Measurements from ENCODE around the gene SCUBE1. TPM values are rescaled to one million over a fixed set of nuclear protein-coding genes. Genes with fewer than 3 reads are reported as not detected.

The SCUBE1 gene
- total RNA-seq, 1 experiment from 2014 or later: not detected

GRCh38 chr22:43162412-43163150 is 180.6 kb downstream of the SCUBE1 start:
- ATAC-seq (no peak), DNase-seq (ENCODE audit: low read depth, low spot score) (no peak)
- POLR2A ChIA-PET: no interaction called here
- no peaks in the 10 kb centered on the region for H3K9me3 ChIP-seq (ENCODE audit: control insufficient read depth, insufficient read depth, low read depth, low read length)
- intact Hi-C loops (cut with micrococcal nuclease; ENCODE audit: unreplicated experiment) (no loop called here), in situ Hi-C loops (cut with HindIII; ENCODE audit: low pct_unique_long_range_greater_than_20kb, low sequenced_read_pairs) (no loop called here)
- H3K27me3 ChIP-seq (ENCODE audit: control insufficient read depth, insufficient read depth, low read length): no peaks in the 10 kb centered on the region
- BruUV-seq (replicated peaks): no TSS peak
- TF ChIP-seq, protein P1, sequence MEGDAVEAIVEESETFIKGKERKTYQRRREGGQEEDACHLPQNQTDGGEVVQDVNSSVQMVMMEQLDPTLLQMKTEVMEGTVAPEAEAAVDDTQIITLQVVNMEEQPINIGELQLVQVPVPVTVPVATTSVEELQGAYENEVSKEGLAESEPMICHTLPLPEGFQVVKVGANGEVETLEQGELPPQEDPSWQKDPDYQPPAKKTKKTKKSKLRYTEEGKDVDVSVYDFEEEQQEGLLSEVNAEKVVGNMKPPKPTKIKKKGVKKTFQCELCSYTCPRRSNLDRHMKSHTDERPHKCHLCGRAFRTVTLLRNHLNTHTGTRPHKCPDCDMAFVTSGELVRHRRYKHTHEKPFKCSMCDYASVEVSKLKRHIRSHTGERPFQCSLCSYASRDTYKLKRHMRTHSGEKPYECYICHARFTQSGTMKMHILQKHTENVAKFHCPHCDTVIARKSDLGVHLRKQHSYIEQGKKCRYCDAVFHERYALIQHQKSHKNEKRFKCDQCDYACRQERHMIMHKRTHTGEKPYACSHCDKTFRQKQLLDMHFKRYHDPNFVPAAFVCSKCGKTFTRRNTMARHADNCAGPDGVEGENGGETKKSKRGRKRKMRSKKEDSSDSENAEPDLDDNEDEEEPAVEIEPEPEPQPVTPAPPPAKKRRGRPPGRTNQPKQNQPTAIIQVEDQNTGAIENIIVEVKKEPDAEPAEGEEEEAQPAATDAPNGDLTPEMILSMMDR (IDR thresholded peaks at IDR 0.05): no peak
- TF ChIP-seq, protein P2, sequence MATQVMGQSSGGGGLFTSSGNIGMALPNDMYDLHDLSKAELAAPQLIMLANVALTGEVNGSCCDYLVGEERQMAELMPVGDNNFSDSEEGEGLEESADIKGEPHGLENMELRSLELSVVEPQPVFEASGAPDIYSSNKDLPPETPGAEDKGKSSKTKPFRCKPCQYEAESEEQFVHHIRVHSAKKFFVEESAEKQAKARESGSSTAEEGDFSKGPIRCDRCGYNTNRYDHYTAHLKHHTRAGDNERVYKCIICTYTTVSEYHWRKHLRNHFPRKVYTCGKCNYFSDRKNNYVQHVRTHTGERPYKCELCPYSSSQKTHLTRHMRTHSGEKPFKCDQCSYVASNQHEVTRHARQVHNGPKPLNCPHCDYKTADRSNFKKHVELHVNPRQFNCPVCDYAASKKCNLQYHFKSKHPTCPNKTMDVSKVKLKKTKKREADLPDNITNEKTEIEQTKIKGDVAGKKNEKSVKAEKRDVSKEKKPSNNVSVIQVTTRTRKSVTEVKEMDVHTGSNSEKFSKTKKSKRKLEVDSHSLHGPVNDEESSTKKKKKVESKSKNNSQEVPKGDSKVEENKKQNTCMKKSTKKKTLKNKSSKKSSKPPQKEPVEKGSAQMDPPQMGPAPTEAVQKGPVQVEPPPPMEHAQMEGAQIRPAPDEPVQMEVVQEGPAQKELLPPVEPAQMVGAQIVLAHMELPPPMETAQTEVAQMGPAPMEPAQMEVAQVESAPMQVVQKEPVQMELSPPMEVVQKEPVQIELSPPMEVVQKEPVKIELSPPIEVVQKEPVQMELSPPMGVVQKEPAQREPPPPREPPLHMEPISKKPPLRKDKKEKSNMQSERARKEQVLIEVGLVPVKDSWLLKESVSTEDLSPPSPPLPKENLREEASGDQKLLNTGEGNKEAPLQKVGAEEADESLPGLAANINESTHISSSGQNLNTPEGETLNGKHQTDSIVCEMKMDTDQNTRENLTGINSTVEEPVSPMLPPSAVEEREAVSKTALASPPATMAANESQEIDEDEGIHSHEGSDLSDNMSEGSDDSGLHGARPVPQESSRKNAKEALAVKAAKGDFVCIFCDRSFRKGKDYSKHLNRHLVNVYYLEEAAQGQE (IDR thresholded peaks at IDR 0.05; ENCODE audit: insufficient read depth in 1 of 2, low read depth in 2 of 2, low read length in 1 of 2): no peak
- no peak overlapping the region for H3K27ac ChIP-seq (ENCODE audit: low read length)
- H3K36me3 ChIP-seq (ENCODE audit: control insufficient read depth, insufficient read depth, low read length): no peaks in the 10 kb centered on the region
- CTCF ChIA-PET: interaction anchor here (0.6 kb wide), 1 partner anchor 785 kb away, joined by 3 read pairs; no protein-coding TSS in a partner anchor
- H3K4me1 ChIP-seq (ENCODE audit: control insufficient read depth, insufficient read depth, low read length): no peaks in the 10 kb centered on the region
- no peak overlapping the region for H3K4me3 ChIP-seq (ENCODE audit: low read depth in 2 of 2, low read length in 2 of 2)

DNA sequence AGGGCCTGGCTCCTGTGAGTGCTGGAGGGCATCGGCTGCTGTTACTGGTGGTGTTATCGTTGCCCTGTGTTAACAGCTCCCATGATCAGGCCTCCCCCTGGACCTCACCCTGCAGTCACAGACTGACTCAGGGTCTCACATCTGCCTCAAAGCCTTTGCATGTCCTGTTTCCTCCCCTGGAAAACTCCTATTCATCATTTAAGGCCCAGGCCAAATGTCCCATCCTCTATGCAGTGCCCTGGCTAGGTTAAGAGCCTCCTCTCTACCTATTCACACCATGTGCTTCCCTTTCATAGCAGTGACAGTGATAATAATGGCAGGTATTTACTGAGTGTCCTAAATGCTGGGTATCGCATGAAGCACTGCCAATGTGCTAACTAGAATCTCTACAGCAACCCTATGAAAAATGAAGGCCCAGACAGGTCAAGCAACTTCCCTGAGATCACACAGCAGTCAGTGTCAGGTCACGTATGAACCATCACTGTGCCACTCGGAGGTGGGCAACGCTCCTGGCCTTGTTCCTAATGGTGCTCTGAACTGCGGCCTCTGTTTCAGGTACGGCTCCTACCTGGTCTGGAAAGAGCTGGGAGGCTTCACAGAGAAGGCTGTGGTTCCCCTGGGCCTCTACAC is 182.6 kb downstream of the SCUBE1 start:
- no peaks in the 10 kb centered on the region for H3K27me3 ChIP-seq (ENCODE audit: control insufficient read depth, insufficient read depth, low read length)
- ATAC-seq (no peak), DNase-seq (ENCODE audit: low read depth, low spot score) (no peak)
- POLR2A ChIA-PET: no interaction called here
- in situ Hi-C loops (cut with HindIII; ENCODE audit: low pct_unique_long_range_greater_than_20kb, low sequenced_read_pairs) (no loop called here), intact Hi-C loops (cut with micrococcal nuclease; ENCODE audit: unreplicated experiment) (no loop called here)
- TF ChIP-seq, protein P1 (IDR thresholded peaks at IDR 0.05): no peak
- no peak for TF ChIP-seq POLR2AphosphoS5 (IDR thresholded peaks at IDR 0.05; ENCODE audit: low read depth, low read length)
- TF ChIP-seq, protein P2 (IDR thresholded peaks at IDR 0.05; ENCODE audit: insufficient read depth in 1 of 2, low read depth in 2 of 2, low read length in 1 of 2): no peak
- no peak for TF ChIP-seq SIN3A (IDR thresholded peaks at IDR 0.05; ENCODE audit: borderline replicate concordance, insufficient read depth, low read depth, low read length)
- no peak for TF ChIP-seq TCF7L2 (IDR thresholded peaks at IDR 0.05; ENCODE audit: low read depth, low read length)
- BruUV-seq (replicated peaks): no TSS peak
- H3K4me3 ChIP-seq (ENCODE audit: low read depth in 2 of 2, low read length in 2 of 2): no peak overlapping the region
- H3K27ac ChIP-seq (ENCODE audit: low read length): no peak overlapping the region
- H3K4me1 ChIP-seq (ENCODE audit: control insufficient read depth, insufficient read depth, low read length): no peaks in the 10 kb centered on the region
- no peaks in the 10 kb centered on the region for H3K9me3 ChIP-seq (ENCODE audit: control insufficient read depth, insufficient read depth, low read depth, low read length)
- CTCF ChIA-PET: no interaction called here
- no peaks in the 10 kb centered on the region for H3K36me3 ChIP-seq (ENCODE audit: control insufficient read depth, insufficient read depth, low read length)
